ENCODE data around the gene SLC2A4RG. TPM values are rescaled to one million over a fixed set of nuclear protein-coding genes. Genes with fewer than 3 reads are reported as not detected.

Gene SLC2A4RG
- total RNA-seq, 3 donors from 2014 or later (not counting 1 experiment from before 2014, with no cell fraction given): 90.4 to 100 (median 95.5) TPM

- TF ChIP-seq, protein P1, sequence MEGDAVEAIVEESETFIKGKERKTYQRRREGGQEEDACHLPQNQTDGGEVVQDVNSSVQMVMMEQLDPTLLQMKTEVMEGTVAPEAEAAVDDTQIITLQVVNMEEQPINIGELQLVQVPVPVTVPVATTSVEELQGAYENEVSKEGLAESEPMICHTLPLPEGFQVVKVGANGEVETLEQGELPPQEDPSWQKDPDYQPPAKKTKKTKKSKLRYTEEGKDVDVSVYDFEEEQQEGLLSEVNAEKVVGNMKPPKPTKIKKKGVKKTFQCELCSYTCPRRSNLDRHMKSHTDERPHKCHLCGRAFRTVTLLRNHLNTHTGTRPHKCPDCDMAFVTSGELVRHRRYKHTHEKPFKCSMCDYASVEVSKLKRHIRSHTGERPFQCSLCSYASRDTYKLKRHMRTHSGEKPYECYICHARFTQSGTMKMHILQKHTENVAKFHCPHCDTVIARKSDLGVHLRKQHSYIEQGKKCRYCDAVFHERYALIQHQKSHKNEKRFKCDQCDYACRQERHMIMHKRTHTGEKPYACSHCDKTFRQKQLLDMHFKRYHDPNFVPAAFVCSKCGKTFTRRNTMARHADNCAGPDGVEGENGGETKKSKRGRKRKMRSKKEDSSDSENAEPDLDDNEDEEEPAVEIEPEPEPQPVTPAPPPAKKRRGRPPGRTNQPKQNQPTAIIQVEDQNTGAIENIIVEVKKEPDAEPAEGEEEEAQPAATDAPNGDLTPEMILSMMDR (IDR thresholded peaks at IDR 0.05): no peak
- DNase-seq (peak in 1 of 2 donors; percentile 52), ATAC-seq (no peak)
- H3K36me3 Mint-ChIP-seq: no peaks in the 10 kb centered on the region
- no peak overlapping the region for H3K4me3 Mint-ChIP-seq
- H3K4me1 Mint-ChIP-seq: no peaks in the 10 kb centered on the region
- no peaks in the 10 kb centered on the region for H3K9me3 ChIP-seq (ENCODE audit: control insufficient read depth, insufficient read depth, low read length)
- H3K27me3 Mint-ChIP-seq (ENCODE audit: low read depth in 2 of 2): no peaks in the 10 kb centered on the region
- H3K36me3 ChIP-seq (ENCODE audit: control insufficient read depth, insufficient read depth, low read length): no peaks in the 10 kb centered on the region
- H3K4me1 ChIP-seq (ENCODE audit: control insufficient read depth, insufficient read depth, low read length): peaks cover 7% of the 10 kb centered on the region
- no peaks in the 10 kb centered on the region for H3K9me3 Mint-ChIP-seq
- H3K27ac Mint-ChIP-seq: no peak overlapping the region
- no peak overlapping the region for H3K27ac ChIP-seq (ENCODE audit: low read length)
- WGBS (ENCODE audit: insufficient coverage): 64% methylated on average over 12 of the region's 12 CpGs
- H3K4me3 ChIP-seq (ENCODE audit: low read length): no peak overlapping the region
- intact Hi-C loops (cut with micrococcal nuclease): no loop called here
- no peaks in the 10 kb centered on the region for H3K27me3 ChIP-seq (ENCODE audit: control insufficient read depth, insufficient read depth, low read length)
Measured at GRCh38 chr20:63782521-63782971, 43.0 kb downstream of the SLC2A4RG start.

- Histone ChIP-seq H3K9me3 (ENCODE audit: control insufficient read depth, insufficient read depth, low read length) (no peaks in the 10 kb centered on the region), H3K4me1 (ENCODE audit: control insufficient read depth, insufficient read depth, low read length) (peaks cover 7% of the 10 kb centered on the region), H3K27me3 (ENCODE audit: control insufficient read depth, insufficient read depth, low read length) (no peaks in the 10 kb centered on the region), H3K36me3 (ENCODE audit: control insufficient read depth, insufficient read depth, low read length) (no peaks in the 10 kb centered on the region), H3K27ac (ENCODE audit: low read length) (no peak overlapping the region), H3K4me3 (ENCODE audit: low read length) (no peak overlapping the region)
- H3K36me3 Mint-ChIP-seq: no peaks in the 10 kb centered on the region
- no peaks in the 10 kb centered on the region for H3K4me1 Mint-ChIP-seq
- no peaks in the 10 kb centered on the region for H3K9me3 Mint-ChIP-seq
- ATAC-seq: no peak
- WGBS (ENCODE audit: insufficient coverage): 93% methylated on average over 16 of the region's 16 CpGs
- H3K27ac Mint-ChIP-seq: no peak overlapping the region
- intact Hi-C loops (cut with micrococcal nuclease): no loop called here
- no peak for DNase-seq
- peaks cover 0 to 3% of the 10 kb centered on the region in 2 donors for H3K27me3 Mint-ChIP-seq (ENCODE audit: low read depth in 2 of 2)
- TF ChIP-seq, protein P1 (IDR thresholded peaks at IDR 0.05): no peak
- H3K4me3 Mint-ChIP-seq: no peak overlapping the region
Measured at GRCh38 chr20:63783970-63784369, 44.4 kb downstream of the SLC2A4RG start.

DNA sequence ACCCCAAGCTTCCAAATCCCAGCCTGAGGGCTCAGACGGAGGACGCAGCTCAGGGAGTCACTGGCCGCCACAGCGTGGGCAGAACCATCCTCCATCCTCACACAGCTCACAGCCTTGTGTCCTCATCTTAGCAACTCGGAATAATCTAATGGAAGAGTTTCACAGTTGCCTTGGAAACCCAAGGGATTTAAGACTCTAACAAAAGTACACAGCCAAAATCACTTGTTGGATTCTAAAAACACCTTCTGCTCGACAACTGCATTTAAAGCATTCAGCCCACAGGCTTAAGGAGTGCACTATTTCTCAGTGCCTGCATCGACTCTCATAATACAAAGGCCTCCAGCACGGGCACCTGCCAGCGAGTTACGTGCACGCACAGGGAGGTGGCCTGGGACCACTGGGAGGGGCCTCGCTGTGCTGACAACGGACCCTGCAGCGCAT, 46.1 kb downstream of the SLC2A4RG start:
- no peaks in the 10 kb centered on the region for H3K9me3 Mint-ChIP-seq
- no peaks in the 10 kb centered on the region for H3K36me3 Mint-ChIP-seq
- no peak overlapping the region for H3K27ac Mint-ChIP-seq
- TF ChIP-seq, protein P1 (IDR thresholded peaks at IDR 0.05): no peak
- Histone ChIP-seq H3K4me1 (ENCODE audit: control insufficient read depth, insufficient read depth, low read length) (peaks cover 7% of the 10 kb centered on the region), H3K27ac (ENCODE audit: low read length) (no peak overlapping the region), H3K4me3 (ENCODE audit: low read length) (no peak overlapping the region), H3K27me3 (ENCODE audit: control insufficient read depth, insufficient read depth, low read length) (no peaks in the 10 kb centered on the region), H3K36me3 (ENCODE audit: control insufficient read depth, insufficient read depth, low read length) (no peaks in the 10 kb centered on the region), H3K9me3 (ENCODE audit: control insufficient read depth, insufficient read depth, low read length) (no peaks in the 10 kb centered on the region)
- intact Hi-C loops (cut with micrococcal nuclease): loop anchor here (5.0 kb wide), 2 partner anchors 187 to 337 kb away; no protein-coding TSS in a partner anchor
- WGBS (ENCODE audit: insufficient coverage): 79% methylated on average over 14 of the region's 14 CpGs
- no peak for ATAC-seq
- H3K27me3 Mint-ChIP-seq (ENCODE audit: low read depth in 2 of 2): peaks cover 0 to 3% of the 10 kb centered on the region in 2 donors
- no peak for DNase-seq
- no peak overlapping the region for H3K4me3 Mint-ChIP-seq
- no peaks in the 10 kb centered on the region for H3K4me1 Mint-ChIP-seq

- intact Hi-C loops (cut with micrococcal nuclease): loop anchor here (5.0 kb wide), 2 partner anchors 185 to 335 kb away; no protein-coding TSS in a partner anchor
- WGBS (ENCODE audit: insufficient coverage): 88% methylated on average over 11 of the region's 11 CpGs
- DNase-seq: no peak
Measured at GRCh38 chr20:63787302-63787701, 47.7 kb downstream of the SLC2A4RG start.

More at GRCh38 chr20:63787302-63787701, 47.7 kb downstream of the SLC2A4RG start:
- Histone ChIP-seq H3K27me3 (ENCODE audit: control insufficient read depth, insufficient read depth, low read length) (no peaks in the 10 kb centered on the region), H3K36me3 (ENCODE audit: control insufficient read depth, insufficient read depth, low read length) (no peaks in the 10 kb centered on the region), H3K4me1 (ENCODE audit: control insufficient read depth, insufficient read depth, low read length) (peaks cover 4% of the 10 kb centered on the region), H3K9me3 (ENCODE audit: control insufficient read depth, insufficient read depth, low read length) (no peaks in the 10 kb centered on the region), H3K27ac (ENCODE audit: low read length) (no peak overlapping the region), H3K4me3 (ENCODE audit: low read length) (no peak overlapping the region)
- Mint-ChIP-seq H3K27me3 (ENCODE audit: low read depth in 2 of 2) (peaks cover 0 to 3% of the 10 kb centered on the region in 2 donors), H3K4me1 (no peaks in the 10 kb centered on the region), H3K4me3 (no peak overlapping the region), H3K27ac (no peak overlapping the region), H3K36me3 (no peaks in the 10 kb centered on the region), H3K9me3 (no peaks in the 10 kb centered on the region)
- TF ChIP-seq, protein P1 (IDR thresholded peaks at IDR 0.05): no peak
- no peak for ATAC-seq

Measured in natural killer cell (primary cell).